ENCODE results near the gene LIX1.

- TF ChIP-seq, protein P1, sequence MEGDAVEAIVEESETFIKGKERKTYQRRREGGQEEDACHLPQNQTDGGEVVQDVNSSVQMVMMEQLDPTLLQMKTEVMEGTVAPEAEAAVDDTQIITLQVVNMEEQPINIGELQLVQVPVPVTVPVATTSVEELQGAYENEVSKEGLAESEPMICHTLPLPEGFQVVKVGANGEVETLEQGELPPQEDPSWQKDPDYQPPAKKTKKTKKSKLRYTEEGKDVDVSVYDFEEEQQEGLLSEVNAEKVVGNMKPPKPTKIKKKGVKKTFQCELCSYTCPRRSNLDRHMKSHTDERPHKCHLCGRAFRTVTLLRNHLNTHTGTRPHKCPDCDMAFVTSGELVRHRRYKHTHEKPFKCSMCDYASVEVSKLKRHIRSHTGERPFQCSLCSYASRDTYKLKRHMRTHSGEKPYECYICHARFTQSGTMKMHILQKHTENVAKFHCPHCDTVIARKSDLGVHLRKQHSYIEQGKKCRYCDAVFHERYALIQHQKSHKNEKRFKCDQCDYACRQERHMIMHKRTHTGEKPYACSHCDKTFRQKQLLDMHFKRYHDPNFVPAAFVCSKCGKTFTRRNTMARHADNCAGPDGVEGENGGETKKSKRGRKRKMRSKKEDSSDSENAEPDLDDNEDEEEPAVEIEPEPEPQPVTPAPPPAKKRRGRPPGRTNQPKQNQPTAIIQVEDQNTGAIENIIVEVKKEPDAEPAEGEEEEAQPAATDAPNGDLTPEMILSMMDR (IDR thresholded peaks at IDR 0.05) = no peak
- no peak for TF ChIP-seq POLR2A (IDR thresholded peaks at IDR 0.05)
Observed at GRCh38 chr5:97120195-97120594, 22.2 kb downstream of the LIX1 start.
